ENCODE measurements around the gene IL36RN. TPM values are rescaled to one million over a fixed set of nuclear protein-coding genes. Genes with fewer than 3 reads are reported as not detected.

The IL36RN gene
- total RNA-seq, 1 donor from 2014 or later: not detected

- Mint-ChIP-seq H3K27ac (no peak overlapping the region), H3K9me3 (peaks cover 26% of the 10 kb centered on the region), H3K36me3 (ENCODE audit: low read depth) (peaks cover 11% of the 10 kb centered on the region), H3K4me3 (ENCODE audit: low read depth) (no peak overlapping the region), H3K27me3 (ENCODE audit: low read depth) (peaks cover 9% of the 10 kb centered on the region), H3K4me1 (ENCODE audit: low read depth) (peaks cover 2% of the 10 kb centered on the region)
- no peak for DNase-seq (ENCODE audit: low spot score)
- intact Hi-C loops (cut with micrococcal nuclease): no loop called here
These were observed 4.9 kb upstream of the IL36RN start for GRCh38 chr2:113054066-113054465.

- peaks cover 11% of the 10 kb centered on the region for H3K36me3 Mint-ChIP-seq (ENCODE audit: low read depth)
- H3K4me3 Mint-ChIP-seq (ENCODE audit: low read depth): no peak overlapping the region
- peaks cover 4% of the 10 kb centered on the region for H3K4me1 Mint-ChIP-seq (ENCODE audit: low read depth)
- intact Hi-C loops (cut with micrococcal nuclease): no loop called here
- H3K9me3 Mint-ChIP-seq: peaks cover 26% of the 10 kb centered on the region
- H3K27ac Mint-ChIP-seq: peak overlapping the region; percentile 8
- no peak for DNase-seq (ENCODE audit: low spot score)
- peaks cover 6% of the 10 kb centered on the region for H3K27me3 Mint-ChIP-seq (ENCODE audit: low read depth)
These were observed 2.5 kb upstream of the IL36RN start for GRCh38 chr2:113056521-113056920.

GRCh38 chr2:113057117-113057516 is 1.9 kb upstream of the IL36RN start:
- H3K9me3 Mint-ChIP-seq: peaks cover 26% of the 10 kb centered on the region
- DNase-seq (ENCODE audit: low spot score): no peak
- peaks cover 11% of the 10 kb centered on the region for H3K36me3 Mint-ChIP-seq (ENCODE audit: low read depth)
- H3K4me3 Mint-ChIP-seq (ENCODE audit: low read depth): no peak overlapping the region
- intact Hi-C loops (cut with micrococcal nuclease): no loop called here
- no peak overlapping the region for H3K27ac Mint-ChIP-seq
- H3K4me1 Mint-ChIP-seq (ENCODE audit: low read depth): peaks cover 4% of the 10 kb centered on the region
- peaks cover 6% of the 10 kb centered on the region for H3K27me3 Mint-ChIP-seq (ENCODE audit: low read depth)

- Mint-ChIP-seq H3K9me3 (peaks cover 26% of the 10 kb centered on the region), H3K27ac (no peak overlapping the region), H3K4me1 (ENCODE audit: low read depth) (peaks cover 4% of the 10 kb centered on the region), H3K4me3 (ENCODE audit: low read depth) (no peak overlapping the region), H3K36me3 (ENCODE audit: low read depth) (peaks cover 11% of the 10 kb centered on the region), H3K27me3 (ENCODE audit: low read depth) (peaks cover 6% of the 10 kb centered on the region)
- intact Hi-C loops (cut with micrococcal nuclease): no loop called here
- no peak for DNase-seq (ENCODE audit: low spot score)
These were observed 495 bp upstream of the IL36RN start for GRCh38 chr2:113058411-113058994.

GRCh38 chr2:113060396-113060795 is 1.4 kb downstream of the IL36RN start:
- H3K4me3 Mint-ChIP-seq (ENCODE audit: low read depth): no peak overlapping the region
- H3K27ac Mint-ChIP-seq: no peak overlapping the region
- peaks cover 7% of the 10 kb centered on the region for H3K27me3 Mint-ChIP-seq (ENCODE audit: low read depth)
- intact Hi-C loops (cut with micrococcal nuclease): no loop called here
- H3K36me3 Mint-ChIP-seq (ENCODE audit: low read depth): peaks cover 8% of the 10 kb centered on the region
- no peak for DNase-seq (ENCODE audit: low spot score)
- H3K9me3 Mint-ChIP-seq: peaks cover 12% of the 10 kb centered on the region
- H3K4me1 Mint-ChIP-seq (ENCODE audit: low read depth): peaks cover 4% of the 10 kb centered on the region

- intact Hi-C loops (cut with micrococcal nuclease): no loop called here
- Mint-ChIP-seq H3K4me1 (ENCODE audit: low read depth) (peaks cover 4% of the 10 kb centered on the region), H3K27ac (no peak overlapping the region), H3K9me3 (peaks cover 10% of the 10 kb centered on the region), H3K4me3 (ENCODE audit: low read depth) (no peak overlapping the region), H3K36me3 (ENCODE audit: low read depth) (peaks cover 4% of the 10 kb centered on the region), H3K27me3 (ENCODE audit: low read depth) (peaks cover 8% of the 10 kb centered on the region)
- no peak for DNase-seq (ENCODE audit: low spot score)
These were observed 1.8 kb downstream of the IL36RN start for GRCh38 chr2:113060796-113061195.

GRCh38 chr2:113061241-113061640 is 2.2 kb downstream of the IL36RN start:
- Mint-ChIP-seq H3K4me1 (ENCODE audit: low read depth) (peaks cover 4% of the 10 kb centered on the region), H3K27ac (no peak overlapping the region), H3K9me3 (peaks cover 6% of the 10 kb centered on the region), H3K27me3 (ENCODE audit: low read depth) (peaks cover 8% of the 10 kb centered on the region), H3K36me3 (ENCODE audit: low read depth) (peaks cover 2% of the 10 kb centered on the region), H3K4me3 (ENCODE audit: low read depth) (no peak overlapping the region)
- intact Hi-C loops (cut with micrococcal nuclease): no loop called here
- DNase-seq (ENCODE audit: low spot score): no peak

GRCh38 chr2:113061896-113062770 is 3.1 kb downstream of the IL36RN start:
- intact Hi-C loops (cut with micrococcal nuclease): no loop called here
- no peak overlapping the region for H3K27ac Mint-ChIP-seq
- peaks cover 8% of the 10 kb centered on the region for H3K27me3 Mint-ChIP-seq (ENCODE audit: low read depth)
- H3K4me3 Mint-ChIP-seq (ENCODE audit: low read depth): no peak overlapping the region
- no peaks in the 10 kb centered on the region for H3K36me3 Mint-ChIP-seq (ENCODE audit: low read depth)
- peaks cover 4% of the 10 kb centered on the region for H3K9me3 Mint-ChIP-seq
- peaks cover 3% of the 10 kb centered on the region for H3K4me1 Mint-ChIP-seq (ENCODE audit: low read depth)
- DNase-seq (ENCODE audit: low spot score): no peak

- peaks cover 4% of the 10 kb centered on the region for H3K9me3 Mint-ChIP-seq
- peaks cover 9% of the 10 kb centered on the region for H3K27me3 Mint-ChIP-seq (ENCODE audit: low read depth)
- H3K27ac Mint-ChIP-seq: no peak overlapping the region
- intact Hi-C loops (cut with micrococcal nuclease): no loop called here
- H3K4me3 Mint-ChIP-seq (ENCODE audit: low read depth): no peak overlapping the region
- no peaks in the 10 kb centered on the region for H3K36me3 Mint-ChIP-seq (ENCODE audit: low read depth)
- DNase-seq (ENCODE audit: low spot score): no peak
- peaks cover 3% of the 10 kb centered on the region for H3K4me1 Mint-ChIP-seq (ENCODE audit: low read depth)
These were observed 5.3 kb downstream of the IL36RN start for GRCh38 chr2:113064281-113064680.

- Mint-ChIP-seq H3K4me3 (ENCODE audit: low read depth) (no peak overlapping the region), H3K27ac (no peak overlapping the region), H3K27me3 (ENCODE audit: low read depth) (peaks cover 14% of the 10 kb centered on the region), H3K4me1 (ENCODE audit: low read depth) (peaks cover 3% of the 10 kb centered on the region), H3K9me3 (peaks cover 4% of the 10 kb centered on the region), H3K36me3 (ENCODE audit: low read depth) (no peaks in the 10 kb centered on the region)
- no peak for DNase-seq (ENCODE audit: low spot score)
- intact Hi-C loops (cut with micrococcal nuclease): no loop called here
These were observed 5.9 kb downstream of the IL36RN start for GRCh38 chr2:113064898-113065297.

- Mint-ChIP-seq H3K4me1 (ENCODE audit: low read depth) (no peaks in the 10 kb centered on the region), H3K36me3 (ENCODE audit: low read depth) (no peaks in the 10 kb centered on the region), H3K27ac (no peak within 1 kb of the TSS), H3K4me3 (ENCODE audit: low read depth) (no peak within 1 kb of the TSS), H3K9me3 (peaks cover 4% of the 10 kb centered on the region), H3K27me3 (ENCODE audit: low read depth) (peaks cover 17% of the 10 kb centered on the region)
- no peak for DNase-seq (ENCODE audit: low spot score)
- intact Hi-C loops (cut with micrococcal nuclease): no loop called here
These were observed 8.7 kb downstream of the IL36RN start, which contains the start of gene IL1F10 for GRCh38 chr2:113067681-113068080. IL1F10 (plus strand) TSS chr2:113067970; CDS start chr2:113072739, 4,769 bp downstream.

GRCh38 chr2:113068249-113068648 is 9.3 kb downstream of the IL36RN start:
- Mint-ChIP-seq H3K36me3 (ENCODE audit: low read depth) (no peaks in the 10 kb centered on the region), H3K4me1 (ENCODE audit: low read depth) (no peaks in the 10 kb centered on the region), H3K9me3 (peaks cover 4% of the 10 kb centered on the region), H3K27ac (no peak overlapping the region), H3K4me3 (ENCODE audit: low read depth) (no peak overlapping the region), H3K27me3 (ENCODE audit: low read depth) (peaks cover 17% of the 10 kb centered on the region)
- DNase-seq (ENCODE audit: low spot score): no peak
- intact Hi-C loops (cut with micrococcal nuclease): no loop called here

Data from activated T-helper 2 cell treated with anti-CD3 and anti-CD28 coated beads, Interferon-gamma antibody, Interleukin-2, Interleukin-4, amounts not matched to agents 10 μg/mL and 5 μg/mL and 100 μg/mL, durations not matched to agents 14 hours and 24 hours and 36 hours (primary cell).